ENCODE results near the gene LYL1.
A peak's percentile ranks its signal among the peaks of the same experiment; 100 is the strongest.

The LYL1 gene

GRCh38 chr19:13104360-13104847, 1.7 kb upstream of the LYL1 start:
- DNase-seq: no peak

GRCh38 chr19:13103581-13104359, 1.1 kb upstream of the LYL1 start:
- DNase-seq: no peak

DNA sequence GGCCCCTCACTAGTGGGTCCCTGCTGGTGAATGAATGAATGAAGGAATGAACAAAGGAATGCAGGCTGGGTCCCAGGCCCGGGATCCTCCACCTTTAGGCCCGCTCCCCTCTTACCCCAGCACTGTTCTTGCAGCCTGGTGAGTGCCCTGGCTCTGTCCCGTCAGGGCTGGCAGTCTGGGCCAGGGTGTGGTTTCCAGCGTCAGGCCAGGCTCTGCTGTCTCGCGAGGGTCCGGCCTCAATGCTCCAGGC, 317 bp downstream of the LYL1 start:
- DNase-seq: no peak

GRCh38 chr19:13101590-13102415, 855 bp downstream of the LYL1 start:
- no peak for DNase-seq

DNA sequence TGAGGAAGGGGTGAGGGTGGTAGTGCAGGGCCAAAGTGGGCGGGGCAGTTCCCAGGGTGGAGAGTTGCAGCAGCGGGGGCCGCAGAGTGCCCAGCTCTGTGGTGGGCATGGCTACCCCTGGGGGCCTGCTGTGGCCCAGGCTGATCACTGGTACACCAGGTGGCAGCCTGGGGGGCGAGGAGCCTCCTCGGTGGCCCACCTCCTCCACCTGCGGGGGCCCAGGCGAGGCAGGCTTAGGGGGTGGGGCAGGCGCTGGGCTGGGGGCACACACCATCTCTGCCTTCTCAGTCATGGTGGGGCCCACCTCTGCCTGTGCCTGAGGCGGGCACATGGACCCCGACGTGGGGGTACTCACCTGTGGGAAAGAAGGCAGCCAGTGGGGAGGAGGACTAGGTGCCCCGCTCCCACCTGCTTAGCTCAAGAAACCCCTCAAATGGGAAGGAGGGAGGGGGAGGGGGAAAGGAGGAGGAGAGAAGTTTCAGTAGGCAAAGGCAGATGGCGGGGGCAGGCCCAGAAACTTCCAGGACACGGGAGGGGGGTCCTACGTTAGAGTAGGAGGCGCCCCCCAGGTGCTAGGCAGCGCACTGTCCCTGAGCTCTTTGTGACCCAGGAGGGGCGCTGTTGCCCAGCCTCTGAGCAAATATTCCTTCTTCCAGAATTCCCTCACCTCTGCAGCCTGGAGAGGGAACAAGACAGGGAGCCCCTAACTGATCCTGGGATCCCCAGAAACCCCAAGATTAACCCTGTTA, 1.6 kb downstream of the LYL1 start:
- DNase-seq: no peak

DNA sequence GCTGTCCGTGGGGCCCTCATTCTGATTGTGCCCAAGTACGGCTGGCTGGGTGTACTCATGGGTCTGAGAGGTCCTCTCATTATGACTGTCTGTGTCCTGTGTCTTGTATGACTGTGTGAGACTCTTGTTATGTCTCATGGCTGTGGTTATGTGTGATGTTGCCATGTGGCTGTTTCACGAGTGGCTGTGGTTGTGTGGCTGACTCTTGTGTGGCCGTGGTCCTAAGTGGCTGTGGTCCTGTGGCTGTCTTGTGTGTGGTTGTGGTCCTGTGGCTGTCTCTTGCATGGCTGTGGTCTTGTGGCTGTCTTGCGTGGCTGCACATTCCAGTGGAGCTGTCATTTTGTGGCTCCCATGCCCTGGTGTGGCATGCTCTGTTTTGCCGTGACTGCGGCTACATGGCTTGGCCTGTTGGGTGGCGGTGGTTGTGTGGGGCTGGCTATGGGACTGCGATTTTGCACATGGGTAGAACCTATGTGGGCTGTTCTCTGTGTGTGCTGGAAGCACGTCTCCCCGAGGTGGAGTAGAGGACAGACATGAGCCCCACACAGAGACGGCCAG, 2.5 kb downstream of the LYL1 start:
- DNase-seq: no peak

GRCh38 chr19:13099073-13099999, 3.3 kb downstream of the LYL1 start:
- no peak for DNase-seq

DNA sequence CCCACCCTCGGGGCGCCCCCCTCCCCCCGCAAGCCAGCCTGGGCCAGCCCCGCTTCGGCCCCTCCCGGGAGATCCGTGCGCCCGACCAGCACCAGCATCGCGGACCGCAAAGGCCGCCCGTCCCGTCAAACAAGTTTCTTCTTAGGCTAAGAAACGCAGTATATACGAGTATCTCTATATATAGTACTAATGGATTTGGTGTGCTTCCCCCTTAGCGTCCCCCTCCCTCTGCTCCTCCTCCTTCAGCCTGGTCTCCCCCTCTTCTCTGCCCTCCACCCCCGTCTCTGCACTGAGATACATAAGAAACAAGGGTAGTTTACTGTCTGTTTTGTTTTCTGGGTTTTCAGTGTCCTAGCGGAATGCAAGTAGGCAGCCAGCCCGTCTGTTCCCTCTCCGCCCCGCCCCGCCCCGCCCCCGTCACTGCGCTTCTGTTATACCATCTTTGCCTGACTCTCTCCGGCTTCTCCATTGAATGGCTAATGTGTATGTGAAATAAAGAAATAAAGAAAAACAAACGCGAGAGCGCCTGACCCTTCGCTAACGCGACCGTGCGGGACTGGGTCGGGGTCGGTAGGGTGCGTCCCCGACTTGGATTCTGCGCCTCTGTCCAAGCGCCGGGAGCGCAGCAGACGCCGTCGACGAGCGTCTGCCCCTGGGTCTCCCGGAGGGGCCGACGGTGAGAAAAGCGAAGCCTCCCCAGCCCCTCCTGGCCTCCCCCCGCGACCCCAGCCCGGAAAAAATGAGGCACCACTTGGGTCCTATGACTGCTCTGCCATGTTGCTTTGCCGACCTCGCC, 4.2 kb downstream of the LYL1 start:
- no peak for DNase-seq

DNA sequence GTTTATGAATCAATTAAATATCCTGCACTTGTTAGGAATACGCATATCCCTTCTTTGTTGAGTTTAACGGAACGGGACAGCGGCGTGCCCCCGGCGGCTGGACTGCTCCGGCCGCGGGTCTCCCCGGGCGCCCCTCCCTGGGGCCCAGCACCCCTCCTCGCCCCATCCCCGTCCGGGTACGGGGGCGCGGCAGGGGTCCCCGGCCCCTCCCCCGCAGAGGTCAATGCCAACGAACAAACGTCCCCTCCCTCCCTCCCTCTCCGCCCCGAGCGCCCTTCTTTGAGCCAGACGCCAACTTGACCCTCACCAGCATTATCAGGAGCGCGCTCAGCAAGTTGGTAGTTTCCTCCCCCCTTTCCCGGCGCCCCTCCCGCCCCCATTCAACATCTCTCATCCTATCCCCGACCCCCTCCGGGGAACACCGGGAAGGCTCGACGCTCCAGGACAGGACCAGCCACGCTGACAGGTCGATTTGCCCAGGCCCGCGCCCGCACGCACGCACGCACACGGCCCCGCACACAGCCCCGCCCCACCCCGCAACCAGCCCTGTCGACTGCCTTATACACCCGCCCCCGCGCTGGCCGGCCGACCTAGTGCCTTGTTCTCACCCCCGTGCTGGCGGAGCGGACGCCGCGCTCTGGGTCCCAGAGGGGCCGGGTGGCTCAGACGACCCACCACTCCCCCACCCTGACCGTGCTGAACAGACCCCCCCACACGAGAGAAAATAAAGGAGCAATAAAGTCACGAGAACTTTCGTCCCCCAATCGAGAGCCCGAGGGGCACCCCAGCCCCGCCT, 5.0 kb downstream of the LYL1 start:
- DNase-seq: no peak

GRCh38 chr19:13097033-13097462, 5.6 kb downstream of the LYL1 start:
- DNase-seq: no peak

DNA sequence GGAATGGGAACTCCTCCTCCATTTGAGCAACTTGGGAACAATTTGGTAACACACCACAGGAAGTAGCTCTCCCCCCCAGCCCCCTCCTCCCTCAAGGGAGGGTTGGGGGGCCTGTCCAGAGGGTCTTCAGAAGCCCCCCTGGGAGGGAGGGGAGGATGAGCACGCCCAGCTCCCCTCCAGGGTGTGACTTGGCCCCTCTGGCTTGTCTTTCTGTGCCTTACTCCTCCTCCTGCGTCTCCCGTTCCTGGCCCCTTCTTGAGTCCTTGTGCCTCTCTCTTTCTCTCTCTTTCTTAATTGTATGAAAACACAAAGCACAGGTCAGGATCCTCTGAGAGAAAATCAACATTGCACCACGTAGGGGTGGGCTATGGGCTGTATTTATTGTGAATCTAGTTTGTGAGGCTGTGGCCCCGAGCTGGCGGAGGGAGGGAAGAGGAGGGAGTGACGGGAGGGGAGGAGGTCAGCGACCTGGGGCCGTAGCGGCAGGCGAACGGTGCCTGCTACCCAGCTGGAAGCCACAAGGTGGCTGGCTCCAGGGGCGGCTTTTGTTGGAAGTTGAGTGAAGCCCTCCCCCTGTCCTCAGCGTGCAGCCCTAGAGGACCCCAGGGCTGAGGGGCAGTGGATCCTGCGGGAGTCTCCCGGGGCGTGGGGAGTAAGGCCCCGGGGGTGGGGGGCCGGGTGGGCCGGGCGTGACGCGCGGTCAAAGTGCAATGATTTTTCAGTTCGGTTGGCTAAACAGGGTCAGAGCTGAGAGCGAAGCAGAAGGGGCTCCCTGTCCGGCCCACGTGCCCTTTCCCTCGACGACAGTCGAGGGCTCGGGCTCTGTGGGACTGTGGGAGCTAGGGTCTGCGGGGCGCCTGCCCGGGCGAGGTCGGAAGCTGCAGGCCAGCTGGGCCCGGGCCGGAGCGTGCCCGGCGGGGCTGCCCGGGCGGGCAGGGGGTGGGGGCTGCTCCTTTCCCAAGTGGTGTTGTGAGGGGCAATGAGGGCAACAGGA, 6.4 kb downstream of the LYL1 start:
- peak; percentile 38 for DNase-seq

GRCh38 chr19:13095393-13095784, 7.3 kb downstream of the LYL1 start:
- DNase-seq: no peak

GRCh38 chr19:13094771-13095392, 7.8 kb downstream of the LYL1 start:
- no peak for DNase-seq

GRCh38 chr19:13094106-13094504, 8.6 kb downstream of the LYL1 start:
- DNase-seq: no peak

GRCh38 chr19:13093407-13094105, 9.1 kb downstream of the LYL1 start:
- peak; percentile 64 for DNase-seq

- no peak for DNase-seq
Measured at GRCh38 chr19:13092606-13093235, 9.9 kb downstream of the LYL1 start.

DNA sequence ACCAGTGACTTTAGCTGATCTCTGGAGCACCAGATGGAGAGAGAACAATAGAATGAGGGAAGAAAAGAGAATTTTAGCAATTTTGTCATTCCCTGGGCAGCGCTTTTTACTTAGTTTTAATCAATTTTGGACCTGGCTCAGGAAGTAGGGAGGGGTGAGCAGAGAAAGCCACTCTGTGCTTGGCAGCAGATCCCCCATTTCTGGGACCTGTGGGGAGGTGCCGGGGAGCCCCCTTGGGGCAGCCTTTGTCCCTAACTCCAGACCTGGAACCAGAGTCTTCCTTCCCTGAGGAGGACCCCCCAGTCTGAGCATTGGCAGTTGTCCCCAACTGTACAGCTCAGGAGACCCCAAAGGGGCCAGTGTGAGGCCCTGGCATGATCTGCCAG, 10.5 kb downstream of the LYL1 start:
- no peak for DNase-seq

All from SHP77 treated with DMSO at 0.1 percent for 48 hours (cell line).